ENCODE results near the gene ITGA8.
A peak's percentile ranks its signal among the peaks of the same experiment; 100 is the strongest.
"Not testable (repeated sequence)": the region's sequence is repeated elsewhere in the genome, so short reads cannot be mapped to it uniquely, and the experiment has no call there.

ITGA8 gene

DNA sequence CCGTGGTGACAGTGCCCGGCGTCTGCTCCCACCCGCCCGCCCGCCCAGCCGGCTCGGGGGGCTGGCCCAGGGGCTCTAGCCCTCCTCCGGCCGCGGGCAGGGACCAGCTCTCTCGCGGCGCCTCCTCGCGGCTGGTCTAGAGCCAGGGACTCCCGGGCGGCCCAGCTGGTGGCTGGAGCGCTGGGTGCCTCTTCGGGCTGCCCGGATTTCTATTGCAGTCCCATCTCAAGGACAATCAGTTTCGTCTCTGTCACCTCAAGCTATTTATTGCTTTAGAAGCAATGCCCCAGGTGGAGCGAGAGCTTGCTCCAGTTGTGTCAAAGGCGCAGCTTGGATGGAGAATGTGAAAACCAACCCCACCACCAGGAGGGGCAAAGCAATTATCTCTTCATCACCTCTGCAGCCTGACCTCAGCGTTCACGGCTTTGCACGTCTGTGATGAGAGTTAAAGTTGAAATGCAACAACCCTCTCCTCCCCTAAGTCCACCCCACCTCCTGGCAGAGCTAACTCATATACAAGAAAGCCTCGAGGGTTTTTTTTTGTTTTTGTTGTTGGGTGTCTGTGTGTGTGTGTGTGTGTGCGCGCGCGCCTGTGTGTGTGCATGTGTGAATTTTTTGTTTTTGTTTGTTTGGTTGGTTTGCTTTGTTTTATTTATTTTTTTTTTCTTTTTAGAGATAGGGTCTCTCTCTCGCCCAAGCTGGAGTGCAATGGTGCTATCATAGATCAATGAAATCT is at the start of gene ITGA8:
Gene ITGA8, minus strand, starts transcription at position 24 of the 736 bp plus-strand sequence. CDS start 151 bp downstream, outside the sequence.
- H3K4me3 ChIP-seq (ENCODE audit: control insufficient read depth, low read depth, low read length), result peak within 1 kb of the TSS; percentile 36
- no peak for DNase-seq (ENCODE audit: low read depth)
- TF ChIP-seq, protein P1, sequence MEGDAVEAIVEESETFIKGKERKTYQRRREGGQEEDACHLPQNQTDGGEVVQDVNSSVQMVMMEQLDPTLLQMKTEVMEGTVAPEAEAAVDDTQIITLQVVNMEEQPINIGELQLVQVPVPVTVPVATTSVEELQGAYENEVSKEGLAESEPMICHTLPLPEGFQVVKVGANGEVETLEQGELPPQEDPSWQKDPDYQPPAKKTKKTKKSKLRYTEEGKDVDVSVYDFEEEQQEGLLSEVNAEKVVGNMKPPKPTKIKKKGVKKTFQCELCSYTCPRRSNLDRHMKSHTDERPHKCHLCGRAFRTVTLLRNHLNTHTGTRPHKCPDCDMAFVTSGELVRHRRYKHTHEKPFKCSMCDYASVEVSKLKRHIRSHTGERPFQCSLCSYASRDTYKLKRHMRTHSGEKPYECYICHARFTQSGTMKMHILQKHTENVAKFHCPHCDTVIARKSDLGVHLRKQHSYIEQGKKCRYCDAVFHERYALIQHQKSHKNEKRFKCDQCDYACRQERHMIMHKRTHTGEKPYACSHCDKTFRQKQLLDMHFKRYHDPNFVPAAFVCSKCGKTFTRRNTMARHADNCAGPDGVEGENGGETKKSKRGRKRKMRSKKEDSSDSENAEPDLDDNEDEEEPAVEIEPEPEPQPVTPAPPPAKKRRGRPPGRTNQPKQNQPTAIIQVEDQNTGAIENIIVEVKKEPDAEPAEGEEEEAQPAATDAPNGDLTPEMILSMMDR (IDR thresholded peaks at IDR 0.05; ENCODE audit: control insufficient read depth, insufficient read depth, low read depth, low read length, missing control alignments), result peak; percentile 60

DNA sequence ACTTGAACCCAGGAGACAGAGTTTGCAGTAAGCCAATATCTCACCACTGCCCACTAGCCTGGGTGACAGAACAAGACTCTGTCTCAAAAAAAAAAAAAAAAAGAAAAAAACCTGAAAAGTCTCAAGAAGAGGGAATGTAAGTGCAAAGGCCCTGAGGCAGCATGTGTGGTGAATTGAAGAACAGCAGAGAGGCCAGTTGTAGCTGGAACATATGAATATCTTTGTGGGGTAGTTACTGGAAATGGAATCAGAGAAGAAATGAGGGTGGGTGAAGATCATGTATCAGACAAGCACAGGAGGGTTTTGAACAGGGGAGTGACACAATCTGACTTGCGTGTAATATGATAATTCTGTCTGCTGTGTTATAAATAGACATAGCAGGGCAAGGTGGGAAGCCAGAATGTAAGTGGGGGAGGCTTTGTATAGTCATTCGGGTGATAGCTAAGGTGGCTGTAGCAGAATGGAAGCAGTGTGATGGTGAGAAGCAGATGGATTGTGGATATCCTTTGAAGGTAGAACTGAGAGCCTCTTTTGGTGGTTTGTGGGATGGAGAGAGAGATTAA is 45.3 kb upstream of the ITGA8 start:
- DNase-seq (ENCODE audit: low read depth), result no peak
- TF ChIP-seq, protein P1 (IDR thresholded peaks at IDR 0.05; ENCODE audit: control insufficient read depth, insufficient read depth, low read depth, low read length, missing control alignments), result no peak
- no peak overlapping the region for H3K4me3 ChIP-seq (ENCODE audit: control insufficient read depth, low read depth, low read length)

DNA sequence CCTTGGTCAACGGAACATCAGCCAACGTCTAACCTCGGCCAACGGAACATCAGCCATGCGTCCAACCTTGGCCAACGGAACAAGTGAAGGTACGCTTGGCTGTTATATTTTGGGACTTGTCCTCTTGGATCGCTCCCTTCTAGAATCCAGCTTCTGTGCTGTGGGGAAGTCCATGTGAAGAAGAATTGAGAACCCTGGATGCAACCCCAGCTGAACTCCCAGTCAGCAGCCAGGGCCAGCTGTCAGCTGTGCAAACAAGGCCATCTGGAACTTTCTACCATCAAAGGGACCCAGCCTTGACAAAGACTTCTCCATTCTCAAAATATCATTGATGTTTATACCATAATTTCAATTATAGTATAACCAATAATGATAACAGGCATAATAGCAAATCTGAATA is 43.3 kb upstream of the ITGA8 start:
- TF ChIP-seq, protein P1 (IDR thresholded peaks at IDR 0.05; ENCODE audit: control insufficient read depth, insufficient read depth, low read depth, low read length, missing control alignments), result no peak
- no peak overlapping the region for H3K4me3 ChIP-seq (ENCODE audit: control insufficient read depth, low read depth, low read length)
- no peak for DNase-seq (ENCODE audit: low read depth)

DNA sequence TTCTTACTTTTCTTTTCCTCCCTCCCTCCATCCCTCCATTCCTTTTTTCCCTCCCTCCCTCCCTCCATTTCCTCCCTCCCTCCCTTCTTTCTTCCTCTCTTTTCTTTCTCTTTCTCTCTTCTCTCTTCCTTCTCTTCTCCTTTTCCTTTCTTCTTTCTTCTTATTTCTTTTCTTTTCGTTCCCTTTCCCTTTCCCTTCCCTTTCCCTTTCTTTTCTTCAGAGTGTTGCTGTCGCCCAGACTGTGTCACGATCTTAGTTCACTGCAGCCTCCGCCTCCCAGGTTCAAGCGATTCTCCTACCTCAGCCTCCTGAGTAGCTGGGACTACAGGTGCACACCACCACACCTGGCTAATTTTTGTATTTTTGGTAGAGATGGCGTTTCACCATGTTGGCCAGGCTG is 42.5 kb upstream of the ITGA8 start:
- not testable (repeated sequence) for H3K4me3 ChIP-seq (ENCODE audit: control insufficient read depth, low read depth, low read length); DNase-seq (ENCODE audit: low read depth)

DNA sequence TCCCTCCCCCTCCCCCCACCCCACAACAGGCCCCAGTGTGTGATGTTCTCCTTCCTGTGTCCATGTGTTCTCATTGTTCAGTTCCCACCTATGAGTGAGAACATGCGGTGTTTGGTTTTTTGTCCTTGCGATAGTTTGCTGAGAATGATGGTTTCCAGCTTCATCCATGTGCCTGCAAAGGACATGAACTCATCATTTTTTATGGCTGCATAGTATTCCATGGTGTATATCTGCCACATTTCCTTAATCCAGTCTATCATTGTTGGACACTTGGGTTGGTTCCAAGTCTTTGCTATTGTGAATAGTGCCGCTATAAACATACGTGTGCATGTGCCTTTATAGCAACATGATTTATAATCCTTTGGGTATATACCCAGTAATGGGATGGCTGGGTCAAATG is 41.5 kb upstream of the ITGA8 start:
- H3K4me3 ChIP-seq (ENCODE audit: control insufficient read depth, low read depth, low read length); DNase-seq (ENCODE audit: low read depth): not testable (repeated sequence)

DNA sequence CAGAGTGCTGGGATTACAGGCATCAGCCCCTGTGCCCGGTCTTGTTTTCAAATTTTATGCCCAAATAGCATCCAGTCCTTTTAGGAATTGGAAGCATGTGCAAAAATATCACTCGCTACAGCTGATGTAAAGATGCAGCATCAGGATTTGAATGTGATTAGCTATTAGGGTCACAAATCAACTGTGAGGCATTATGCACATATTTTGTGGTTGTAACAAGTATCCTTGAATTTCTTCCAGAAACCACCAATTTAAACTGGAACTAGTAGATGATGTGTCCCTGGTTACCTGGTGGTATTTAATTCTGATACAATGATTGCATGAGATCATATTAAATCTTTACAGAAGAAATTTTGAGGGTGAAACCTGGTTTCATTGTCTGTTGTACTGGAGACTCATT is 41.0 kb upstream of the ITGA8 start:
- no peak overlapping the region for H3K4me3 ChIP-seq (ENCODE audit: control insufficient read depth, low read depth, low read length)
- DNase-seq (ENCODE audit: low read depth), result no peak
- TF ChIP-seq, protein P1 (IDR thresholded peaks at IDR 0.05; ENCODE audit: control insufficient read depth, insufficient read depth, low read depth, low read length, missing control alignments), result no peak

DNA sequence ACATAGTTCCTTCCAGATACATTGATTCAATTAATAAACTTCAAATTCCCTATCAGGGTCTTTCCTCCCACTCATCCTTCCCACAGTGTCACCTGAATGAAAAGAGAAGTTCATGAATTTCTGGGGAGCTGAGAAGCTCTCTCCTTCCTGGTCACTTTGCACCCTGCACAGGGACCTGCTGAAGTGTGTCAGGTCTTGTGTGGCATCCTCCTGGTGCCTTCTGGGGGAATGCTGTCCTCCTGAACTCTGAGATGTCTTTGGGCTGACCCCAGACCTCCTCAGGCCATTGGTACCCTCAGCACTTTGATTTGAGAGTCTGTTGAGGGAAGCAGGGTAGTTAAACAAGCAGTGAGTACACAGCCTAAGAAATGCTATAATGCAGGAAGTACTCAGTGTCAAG is 39.5 kb upstream of the ITGA8 start:
- no peak for DNase-seq (ENCODE audit: low read depth)
- TF ChIP-seq, protein P1 (IDR thresholded peaks at IDR 0.05; ENCODE audit: control insufficient read depth, insufficient read depth, low read depth, low read length, missing control alignments), result no peak
- no peak overlapping the region for H3K4me3 ChIP-seq (ENCODE audit: control insufficient read depth, low read depth, low read length)
